OCI-LY1 (cell line): ENCODE results near the gene PPDPF.

Experiments used
- H2AFZ ChIP-seq: fragments of 200-600 bp; sonication (generic), shearing (Covaris generic); 2 replicates; pipeline ENCODE4 v1.6.0; 2014; ENCODE audit warnings: antibody characterized with exemption, mild to moderate bottlenecking, low read length
- H3F3A ChIP-seq: fragments of 200-600 bp; sonication (generic), shearing (Covaris generic); 2 replicates; pipeline ENCODE4 v1.6.0; 2014; ENCODE audit warnings: mild to moderate bottlenecking, antibody characterized with exemption, low read length, moderate library complexity; ENCODE audit not compliant: insufficient read depth
- H3K27ac ChIP-seq: fragments of 200-600 bp; sonication (generic); 2 replicates; pipeline ENCODE4 v1.5.1; 2014; ENCODE audit warnings: low read length, mixed run types, mild to moderate bottlenecking, low read depth; ENCODE audit not compliant: poor library complexity, severe bottlenecking
- H3K27me3 ChIP-seq: fragments of 200-600 bp; sonication (generic); 2 replicates; pipeline ENCODE4 v1.6.0; 2014; ENCODE audit warnings: antibody characterized with exemption, mild to moderate bottlenecking, low read length, moderate library complexity; ENCODE audit not compliant: insufficient read depth
- H3K36me3 ChIP-seq: fragments of 200-600 bp; sonication (generic); 2 replicates; pipeline ENCODE4 v1.6.1; 2014; ENCODE audit warnings: mild to moderate bottlenecking, antibody characterized with exemption, low read length, moderate library complexity, mixed read lengths; ENCODE audit not compliant: insufficient read depth
- H3K4me1 ChIP-seq: fragments of 200-600 bp; sonication (generic); 2 replicates; pipeline ENCODE4 v1.5.1; 2014; ENCODE audit warnings: mild to moderate bottlenecking, low read length, moderate library complexity; ENCODE audit not compliant: insufficient read depth, severe bottlenecking
- H3K4me2 ChIP-seq: fragments of 200-600 bp; sonication (generic), shearing (Covaris generic); 2 replicates; pipeline ENCODE4 v1.6.1; 2014; ENCODE audit warnings: low read length
- H3K4me3 ChIP-seq: fragments of 200-600 bp; sonication (generic); 2 replicates; pipeline ENCODE4 v1.5.1; 2014; ENCODE audit warnings: low read length, low read depth, mild to moderate bottlenecking, mixed read lengths; ENCODE audit not compliant: poor library complexity, severe bottlenecking
- H3K79me2 ChIP-seq: fragments of 200-600 bp; shearing (Covaris generic); 2 replicates; pipeline ENCODE4 v1.6.1; 2016; ENCODE audit warnings: mixed run types, low read length, mixed read lengths; ENCODE audit not compliant: insufficient read depth
- H3K9ac ChIP-seq: fragments of 200-600 bp; sonication (generic), shearing (Covaris generic); 2 replicates; pipeline ENCODE4 v1.6.1; 2014; ENCODE audit warnings: mild to moderate bottlenecking, low read length, mixed read lengths
- H3K9me2 ChIP-seq: fragments of 200-600 bp; sonication (generic), shearing (Covaris generic); 2 replicates; pipeline ENCODE4 v1.6.1; 2014; ENCODE audit warnings: low read depth, mild to moderate bottlenecking, low read length, mixed read lengths
- H3K9me3 ChIP-seq: fragments of 200-600 bp; shearing (Covaris generic); 2 replicates; pipeline ENCODE4 v1.6.1; 2014; ENCODE audit warnings: low read length, mixed read lengths
- H4K20me1 ChIP-seq: fragments of 200-600 bp; sonication (generic), shearing (Covaris generic); 2 replicates; pipeline ENCODE4 v1.6.0; 2016; ENCODE audit warnings: mild to moderate bottlenecking, low read length; ENCODE audit not compliant: insufficient read depth
- EZH2 ChIP-seq: fragments of 200-600 bp; sonication (generic), shearing (Covaris generic); IDR thresholded peaks from 2 replicates; pipeline ENCODE4 v1.8.0; 2017; ENCODE audit warnings: borderline replicate concordance, mixed run types, mild to moderate bottlenecking, antibody characterized with exemption, low read length, moderate library complexity, mixed read lengths
- TF ChIP-seq, protein P1 (sequence below): fragments of 200-600 bp; sonication (generic), shearing (Covaris generic); IDR thresholded peaks from 2 replicates; pipeline ENCODE4 v1.5.1; 2017; ENCODE audit warnings: mild to moderate bottlenecking, antibody characterized with exemption, low read length, moderate library complexity, mixed read lengths

Gene PPDPF

DNA sequence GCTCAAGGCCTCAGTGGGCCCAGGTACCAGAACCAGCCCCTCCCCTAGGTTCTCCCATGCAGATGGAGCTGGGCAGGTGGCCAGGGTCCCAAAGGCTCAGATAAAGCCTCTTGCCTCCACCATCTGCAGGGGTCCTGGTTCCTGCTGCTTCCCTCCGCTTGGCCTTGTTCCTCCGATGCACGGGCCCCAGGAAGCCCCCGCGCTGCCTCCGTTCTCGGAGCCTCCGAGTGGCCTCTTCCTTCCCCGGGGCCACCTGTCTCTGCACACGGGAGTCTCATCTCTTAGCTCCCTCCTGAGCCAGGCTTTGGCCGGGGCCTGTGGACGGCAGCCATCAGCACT lies 18.5 kb downstream of the PPDPF start:
- no peaks in the 10 kb centered on the region for H3K36me3 ChIP-seq
- H3K27ac ChIP-seq, result no peak overlapping the region
- no peak overlapping the region for H3K9ac ChIP-seq
- no peak for TF ChIP-seq EZH2
- TF ChIP-seq, protein P1, sequence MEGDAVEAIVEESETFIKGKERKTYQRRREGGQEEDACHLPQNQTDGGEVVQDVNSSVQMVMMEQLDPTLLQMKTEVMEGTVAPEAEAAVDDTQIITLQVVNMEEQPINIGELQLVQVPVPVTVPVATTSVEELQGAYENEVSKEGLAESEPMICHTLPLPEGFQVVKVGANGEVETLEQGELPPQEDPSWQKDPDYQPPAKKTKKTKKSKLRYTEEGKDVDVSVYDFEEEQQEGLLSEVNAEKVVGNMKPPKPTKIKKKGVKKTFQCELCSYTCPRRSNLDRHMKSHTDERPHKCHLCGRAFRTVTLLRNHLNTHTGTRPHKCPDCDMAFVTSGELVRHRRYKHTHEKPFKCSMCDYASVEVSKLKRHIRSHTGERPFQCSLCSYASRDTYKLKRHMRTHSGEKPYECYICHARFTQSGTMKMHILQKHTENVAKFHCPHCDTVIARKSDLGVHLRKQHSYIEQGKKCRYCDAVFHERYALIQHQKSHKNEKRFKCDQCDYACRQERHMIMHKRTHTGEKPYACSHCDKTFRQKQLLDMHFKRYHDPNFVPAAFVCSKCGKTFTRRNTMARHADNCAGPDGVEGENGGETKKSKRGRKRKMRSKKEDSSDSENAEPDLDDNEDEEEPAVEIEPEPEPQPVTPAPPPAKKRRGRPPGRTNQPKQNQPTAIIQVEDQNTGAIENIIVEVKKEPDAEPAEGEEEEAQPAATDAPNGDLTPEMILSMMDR, result no peak
- no peaks in the 10 kb centered on the region for H3K79me2 ChIP-seq
- H3K9me2 ChIP-seq, result no peaks in the 10 kb centered on the region
- no peak overlapping the region for H2AFZ ChIP-seq
- H3K9me3 ChIP-seq, result no peaks in the 10 kb centered on the region
- H4K20me1 ChIP-seq, result no peaks in the 10 kb centered on the region
- H3F3A ChIP-seq, result no peaks in the 10 kb centered on the region
- no peak overlapping the region for H3K4me3 ChIP-seq
- peaks cover 8% of the 10 kb centered on the region; the same call in 1 of the 2 replicates for H3K27me3 ChIP-seq
- peaks cover 17% of the 10 kb centered on the region for H3K4me1 ChIP-seq
- H3K4me2 ChIP-seq, result no peak overlapping the region

- H3K9me3 ChIP-seq, result no peaks in the 10 kb centered on the region
- H3K4me2 ChIP-seq, result no peak overlapping the region
- no peak overlapping the region for H2AFZ ChIP-seq
- H3F3A ChIP-seq, result no peaks in the 10 kb centered on the region
- H3K4me3 ChIP-seq, result no peak overlapping the region
- H3K9me2 ChIP-seq, result no peaks in the 10 kb centered on the region
- H3K4me1 ChIP-seq, result peaks cover 17% of the 10 kb centered on the region
- no peak overlapping the region for H3K27ac ChIP-seq
- H3K79me2 ChIP-seq, result no peaks in the 10 kb centered on the region
- no peak overlapping the region for H3K9ac ChIP-seq
- H3K27me3 ChIP-seq, result peaks cover 5% of the 10 kb centered on the region; the same call in 1 of the 2 replicates
- H3K36me3 ChIP-seq, result no peaks in the 10 kb centered on the region
- TF ChIP-seq EZH2, result no peak
- TF ChIP-seq, protein P1, result no peak
- H4K20me1 ChIP-seq, result no peaks in the 10 kb centered on the region
Measured at GRCh38 chr20:63539441-63540370, 19.1 kb downstream of the PPDPF start.

DNA sequence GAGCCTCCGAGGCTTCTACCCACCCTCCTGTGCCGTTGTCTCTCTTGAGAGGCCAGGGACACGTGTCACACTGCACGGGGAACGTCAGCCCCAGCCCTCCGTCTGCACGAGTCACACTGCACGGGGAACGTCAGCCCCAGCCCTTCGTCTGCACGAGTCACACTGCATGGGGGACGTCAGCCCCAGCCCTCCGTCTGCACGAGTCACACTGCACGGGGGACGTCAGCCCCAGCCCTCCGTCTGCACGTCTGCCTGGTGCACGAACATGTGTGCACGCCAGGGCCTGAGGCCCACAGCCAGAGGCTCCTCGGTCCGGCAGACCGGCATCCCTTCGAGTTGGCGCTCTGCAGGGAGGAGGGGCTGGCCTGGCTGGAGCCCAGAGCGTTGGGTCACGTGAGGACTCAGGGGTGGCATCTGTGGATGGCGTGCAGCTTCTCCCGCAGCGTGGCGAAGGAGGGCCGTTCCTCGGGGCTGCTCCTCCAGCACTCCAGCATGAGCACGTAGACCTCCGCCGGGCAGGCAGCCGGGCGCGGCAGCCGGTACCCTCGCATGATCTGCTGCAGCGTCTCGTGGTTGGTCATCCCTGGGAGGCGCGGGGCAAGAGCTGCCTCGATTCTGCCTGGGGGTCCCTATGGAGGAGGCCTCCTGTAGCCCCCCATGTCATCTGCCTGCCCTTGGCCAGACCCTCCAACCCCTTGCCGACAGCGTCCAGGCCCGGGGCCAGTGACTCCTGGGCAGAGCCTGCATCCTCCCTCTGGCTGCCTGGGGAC lies 20.0 kb downstream of the PPDPF start:
- Histone ChIP-seq H3K4me2 (no peak overlapping the region), H3K36me3 (no peaks in the 10 kb centered on the region), H3K27ac (no peak overlapping the region), H3K79me2 (no peaks in the 10 kb centered on the region), H3K9me3 (no peaks in the 10 kb centered on the region), H3K9ac (no peak overlapping the region), H4K20me1 (no peaks in the 10 kb centered on the region), H3F3A (no peaks in the 10 kb centered on the region), H2AFZ (no peak overlapping the region), H3K9me2 (no peaks in the 10 kb centered on the region), H3K4me1 (peaks cover 17% of the 10 kb centered on the region), H3K27me3 (no peaks in the 10 kb centered on the region; the same call in 1 of the 2 replicates), H3K4me3 (no peak overlapping the region)
- TF ChIP-seq, protein P1, result no peak
- TF ChIP-seq EZH2, result no peak
